ENCODE data around the gene DDX50. TPM values are rescaled to one million over a fixed set of nuclear protein-coding genes. Genes with fewer than 3 reads are reported as not detected.

The DDX50 gene
- total RNA-seq, 1 donor from 2014 or later: 40.7 TPM

GRCh38 chr10:68876246-68877138 lies 24.6 kb upstream of the DDX50 start:
- H3K27ac ChIP-seq: no peak overlapping the region
- no peak for TF ChIP-seq CTCF (IDR thresholded peaks at IDR 0.05)

GRCh38 chr10:68877482-68878110 lies 23.5 kb upstream of the DDX50 start:
- H3K27me3 ChIP-seq: no peaks in the 10 kb centered on the region
- no peaks in the 10 kb centered on the region for H3K36me3 ChIP-seq
- TF ChIP-seq CTCF (IDR thresholded peaks at IDR 0.05): no peak
- no peaks in the 10 kb centered on the region for H3K4me1 ChIP-seq
- intact Hi-C loops (cut with DNase I): no loop called here
- H3K4me3 ChIP-seq: no peak overlapping the region
- H3K9me3 ChIP-seq: no peaks in the 10 kb centered on the region
- DNase-seq (ENCODE audit: low spot score in 2 of 2): no peak
- no peak overlapping the region for H3K27ac ChIP-seq

More at GRCh38 chr10:68876246-68877138, 24.6 kb upstream of the DDX50 start:
- DNase-seq (ENCODE audit: low spot score in 2 of 2): no peak
- no peaks in the 10 kb centered on the region for H3K9me3 ChIP-seq
- no peaks in the 10 kb centered on the region for H3K27me3 ChIP-seq
- intact Hi-C loops (cut with DNase I): no loop called here
- no peak overlapping the region for H3K4me3 ChIP-seq
- no peaks in the 10 kb centered on the region for H3K4me1 ChIP-seq
- no peaks in the 10 kb centered on the region for H3K36me3 ChIP-seq

GRCh38 chr10:68878496-68878895 lies 22.6 kb upstream of the DDX50 start:
- H3K27me3 ChIP-seq: no peaks in the 10 kb centered on the region
- no peak for TF ChIP-seq CTCF (IDR thresholded peaks at IDR 0.05)
- intact Hi-C loops (cut with DNase I): no loop called here
- no peak overlapping the region for H3K4me3 ChIP-seq
- H3K36me3 ChIP-seq: no peaks in the 10 kb centered on the region
- no peak overlapping the region for H3K27ac ChIP-seq
- DNase-seq (ENCODE audit: low spot score in 2 of 2): no peak
- H3K4me1 ChIP-seq: no peaks in the 10 kb centered on the region
- no peaks in the 10 kb centered on the region for H3K9me3 ChIP-seq

GRCh38 chr10:68879628-68880027 lies 21.5 kb upstream of the DDX50 start:
- no peaks in the 10 kb centered on the region for H3K4me1 ChIP-seq
- no peak overlapping the region for H3K27ac ChIP-seq
- no peak overlapping the region for H3K4me3 ChIP-seq
- no peaks in the 10 kb centered on the region for H3K9me3 ChIP-seq
- H3K36me3 ChIP-seq: no peaks in the 10 kb centered on the region
- TF ChIP-seq CTCF (IDR thresholded peaks at IDR 0.05): no peak
- no peaks in the 10 kb centered on the region for H3K27me3 ChIP-seq
- DNase-seq (ENCODE audit: low spot score in 2 of 2): no peak
- intact Hi-C loops (cut with DNase I): no loop called here

- intact Hi-C loops (cut with DNase I): no loop called here
- Histone ChIP-seq H3K27me3 (no peaks in the 10 kb centered on the region), H3K4me1 (no peaks in the 10 kb centered on the region), H3K4me3 (no peak overlapping the region), H3K36me3 (no peaks in the 10 kb centered on the region), H3K9me3 (no peaks in the 10 kb centered on the region), H3K27ac (no peak overlapping the region)
- DNase-seq (ENCODE audit: low spot score in 2 of 2): no peak
- no peak for TF ChIP-seq CTCF (IDR thresholded peaks at IDR 0.05)
Measured at GRCh38 chr10:68880181-68880580, 20.9 kb upstream of the DDX50 start.
